ENCODE results near the gene SRBD1. TPM values are rescaled to one million over a fixed set of nuclear protein-coding genes. Genes with fewer than 3 reads are reported as not detected.

Gene SRBD1
- total RNA-seq, 1 experiment from 2014 or later: 14.4 TPM

GRCh38 chr2:45631319-45631718 lies 20.3 kb upstream of the SRBD1 start:
- DNase-seq: no peak
- Mint-ChIP-seq H3K9me3 (ENCODE audit: low read depth, unreplicated experiment) (no peaks in the 10 kb centered on the region), H3K27ac (ENCODE audit: unreplicated experiment) (no peak overlapping the region), H3K36me3 (ENCODE audit: insufficient read depth, unreplicated experiment) (no peaks in the 10 kb centered on the region), H3K27me3 (ENCODE audit: unreplicated experiment) (peaks cover 39% of the 10 kb centered on the region), H3K4me3 (ENCODE audit: low read depth, unreplicated experiment) (no peak overlapping the region), H3K4me1 (ENCODE audit: low read depth, unreplicated experiment) (no peaks in the 10 kb centered on the region)
- no peak for TF ChIP-seq CTCF (IDR thresholded peaks at IDR 0.05; ENCODE audit: unreplicated experiment)
- intact Hi-C loops (cut with micrococcal nuclease; ENCODE audit: unreplicated experiment): no loop called here
- no TSS peak for BruUV-seq (replicated peaks)
- CTCF ChIA-PET: no interaction called here

GRCh38 chr2:45629971-45630370 lies 18.9 kb upstream of the SRBD1 start:
- no peak overlapping the region for H3K27ac Mint-ChIP-seq (ENCODE audit: unreplicated experiment)
- H3K27me3 Mint-ChIP-seq (ENCODE audit: unreplicated experiment): peaks cover 44% of the 10 kb centered on the region
- no TSS peak for BruUV-seq (replicated peaks)
- no peak for TF ChIP-seq CTCF (IDR thresholded peaks at IDR 0.05; ENCODE audit: unreplicated experiment)
- H3K36me3 Mint-ChIP-seq (ENCODE audit: insufficient read depth, unreplicated experiment): no peaks in the 10 kb centered on the region
- DNase-seq: no peak
- no peaks in the 10 kb centered on the region for H3K9me3 Mint-ChIP-seq (ENCODE audit: low read depth, unreplicated experiment)
- CTCF ChIA-PET: no interaction called here
- no peaks in the 10 kb centered on the region for H3K4me1 Mint-ChIP-seq (ENCODE audit: low read depth, unreplicated experiment)
- no peak overlapping the region for H3K4me3 Mint-ChIP-seq (ENCODE audit: low read depth, unreplicated experiment)
- intact Hi-C loops (cut with micrococcal nuclease; ENCODE audit: unreplicated experiment): no loop called here

GRCh38 chr2:45627911-45628310 lies 16.8 kb upstream of the SRBD1 start:
- CTCF ChIA-PET: no interaction called here
- intact Hi-C loops (cut with micrococcal nuclease; ENCODE audit: unreplicated experiment): no loop called here
- Mint-ChIP-seq H3K27me3 (ENCODE audit: unreplicated experiment) (peaks cover 39% of the 10 kb centered on the region), H3K4me1 (ENCODE audit: low read depth, unreplicated experiment) (no peaks in the 10 kb centered on the region), H3K9me3 (ENCODE audit: low read depth, unreplicated experiment) (no peaks in the 10 kb centered on the region), H3K36me3 (ENCODE audit: insufficient read depth, unreplicated experiment) (no peaks in the 10 kb centered on the region), H3K27ac (ENCODE audit: unreplicated experiment) (no peak overlapping the region), H3K4me3 (ENCODE audit: low read depth, unreplicated experiment) (no peak overlapping the region)
- TF ChIP-seq CTCF (IDR thresholded peaks at IDR 0.05; ENCODE audit: unreplicated experiment): no peak
- no TSS peak for BruUV-seq (replicated peaks)
- no peak for DNase-seq

- Mint-ChIP-seq H3K4me3 (ENCODE audit: low read depth, unreplicated experiment) (no peak overlapping the region), H3K36me3 (ENCODE audit: insufficient read depth, unreplicated experiment) (no peaks in the 10 kb centered on the region), H3K27ac (ENCODE audit: unreplicated experiment) (no peak overlapping the region), H3K27me3 (ENCODE audit: unreplicated experiment) (peaks cover 26% of the 10 kb centered on the region), H3K4me1 (ENCODE audit: low read depth, unreplicated experiment) (no peaks in the 10 kb centered on the region), H3K9me3 (ENCODE audit: low read depth, unreplicated experiment) (no peaks in the 10 kb centered on the region)
- CTCF ChIA-PET: interaction anchor here (0.7 kb wide), 1 partner anchor 931 kb away, joined by 3 read pairs; no protein-coding TSS in a partner anchor
- no TSS peak for BruUV-seq (replicated peaks)
- intact Hi-C loops (cut with micrococcal nuclease; ENCODE audit: unreplicated experiment): no loop called here
- no peak for TF ChIP-seq CTCF (IDR thresholded peaks at IDR 0.05; ENCODE audit: unreplicated experiment)
- DNase-seq: no peak
Measured at GRCh38 chr2:45626387-45627221, 15.5 kb upstream of the SRBD1 start.
